Measurements from ENCODE around the gene PHTF1. TPM values are rescaled to one million over a fixed set of nuclear protein-coding genes. Genes with fewer than 3 reads are reported as not detected.

PHTF1 gene
- polyA plus RNA-seq, 3 donors, result 6.7 to 12.2 (median 11.1) TPM

DNA sequence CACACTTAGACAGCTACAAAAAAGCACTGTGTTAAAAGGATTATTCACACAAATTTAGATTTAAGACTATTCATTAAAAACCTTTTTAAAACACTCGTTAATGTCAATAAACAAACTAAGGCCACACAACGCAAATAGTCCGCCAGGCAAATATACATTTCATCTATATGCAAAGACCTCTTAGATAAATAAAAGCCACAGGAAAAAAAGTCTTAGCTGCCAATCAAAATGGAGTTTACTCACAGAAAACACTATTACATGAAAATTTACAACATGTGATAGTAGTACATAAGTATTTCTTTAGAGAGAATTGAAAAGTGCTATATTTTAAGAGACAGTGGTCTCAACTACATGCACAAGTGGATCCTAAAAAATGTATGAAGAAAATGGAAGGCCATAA lies 2.7 kb upstream of the PHTF1 start:
- peaks cover 21 to 25% of the 10 kb centered on the region in 2 donors for H3K4me1 ChIP-seq (ENCODE audit: control insufficient read depth in 1 of 2, insufficient read depth in 2 of 2, low read length in 2 of 2)
- no peak overlapping the region for H3K4me2 ChIP-seq (replicated peaks; ENCODE audit: extremely low read depth, low read length, poor library complexity, severe bottlenecking)
- DNase-seq, result no peak
- 100% methylated on average over 3 of the region's 3 CpGs for WGBS (ENCODE audit: insufficient coverage)
- H3K4me3 Mint-ChIP-seq, result no peak overlapping the region
- H3K27me3 ChIP-seq (ENCODE audit: control insufficient read depth in 2 of 2, insufficient read depth in 2 of 2, low read length in 2 of 2), result no peaks in the 10 kb centered on the region
- H3K4me3 ChIP-seq (replicated peaks in 1 of 3; ENCODE audit: low read depth in 2 of 3, low read length in 3 of 3), result no peak overlapping the region
- H3K27ac ChIP-seq (ENCODE audit: low read depth in 1 of 2, low read length in 2 of 2), result no peak overlapping the region
- no peak overlapping the region for H3K9ac ChIP-seq (ENCODE audit: insufficient read depth, low read length, poor library complexity, severe bottlenecking)
- no peaks in the 10 kb centered on the region for H3K9me3 ChIP-seq (replicated peaks in 1 of 2; ENCODE audit: control insufficient read depth in 1 of 2, insufficient read depth in 1 of 2, low read length in 2 of 2)
- H4K20me1 ChIP-seq (ENCODE audit: insufficient read depth, low read length), result no peaks in the 10 kb centered on the region
- TF ChIP-seq, protein P1, sequence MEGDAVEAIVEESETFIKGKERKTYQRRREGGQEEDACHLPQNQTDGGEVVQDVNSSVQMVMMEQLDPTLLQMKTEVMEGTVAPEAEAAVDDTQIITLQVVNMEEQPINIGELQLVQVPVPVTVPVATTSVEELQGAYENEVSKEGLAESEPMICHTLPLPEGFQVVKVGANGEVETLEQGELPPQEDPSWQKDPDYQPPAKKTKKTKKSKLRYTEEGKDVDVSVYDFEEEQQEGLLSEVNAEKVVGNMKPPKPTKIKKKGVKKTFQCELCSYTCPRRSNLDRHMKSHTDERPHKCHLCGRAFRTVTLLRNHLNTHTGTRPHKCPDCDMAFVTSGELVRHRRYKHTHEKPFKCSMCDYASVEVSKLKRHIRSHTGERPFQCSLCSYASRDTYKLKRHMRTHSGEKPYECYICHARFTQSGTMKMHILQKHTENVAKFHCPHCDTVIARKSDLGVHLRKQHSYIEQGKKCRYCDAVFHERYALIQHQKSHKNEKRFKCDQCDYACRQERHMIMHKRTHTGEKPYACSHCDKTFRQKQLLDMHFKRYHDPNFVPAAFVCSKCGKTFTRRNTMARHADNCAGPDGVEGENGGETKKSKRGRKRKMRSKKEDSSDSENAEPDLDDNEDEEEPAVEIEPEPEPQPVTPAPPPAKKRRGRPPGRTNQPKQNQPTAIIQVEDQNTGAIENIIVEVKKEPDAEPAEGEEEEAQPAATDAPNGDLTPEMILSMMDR (IDR thresholded peaks at IDR 0.05), result no peak
- intact Hi-C loops (cut with micrococcal nuclease), result no loop called here
- peaks cover 39 to 40% of the 10 kb centered on the region in 2 donors for H3K36me3 Mint-ChIP-seq
- H3K27me3 Mint-ChIP-seq (ENCODE audit: low read depth in 3 of 3), result no peaks in the 10 kb centered on the region
- peaks cover 27 to 46% of the 10 kb centered on the region in 2 donors for H3K36me3 ChIP-seq (replicated peaks in 1 of 2; ENCODE audit: control insufficient read depth in 1 of 2, insufficient read depth in 2 of 2, low read length in 2 of 2)
- H3K9me3 Mint-ChIP-seq, result no peaks in the 10 kb centered on the region
- H3K79me2 ChIP-seq (ENCODE audit: insufficient read depth, low read length), result peaks cover 18% of the 10 kb centered on the region
- peaks cover 23% of the 10 kb centered on the region for H3K4me1 Mint-ChIP-seq
- H3K27ac Mint-ChIP-seq, result no peak overlapping the region
- H2AFZ ChIP-seq (ENCODE audit: insufficient read depth, low read depth, low read length, poor library complexity, severe bottlenecking), result no peak overlapping the region

DNA sequence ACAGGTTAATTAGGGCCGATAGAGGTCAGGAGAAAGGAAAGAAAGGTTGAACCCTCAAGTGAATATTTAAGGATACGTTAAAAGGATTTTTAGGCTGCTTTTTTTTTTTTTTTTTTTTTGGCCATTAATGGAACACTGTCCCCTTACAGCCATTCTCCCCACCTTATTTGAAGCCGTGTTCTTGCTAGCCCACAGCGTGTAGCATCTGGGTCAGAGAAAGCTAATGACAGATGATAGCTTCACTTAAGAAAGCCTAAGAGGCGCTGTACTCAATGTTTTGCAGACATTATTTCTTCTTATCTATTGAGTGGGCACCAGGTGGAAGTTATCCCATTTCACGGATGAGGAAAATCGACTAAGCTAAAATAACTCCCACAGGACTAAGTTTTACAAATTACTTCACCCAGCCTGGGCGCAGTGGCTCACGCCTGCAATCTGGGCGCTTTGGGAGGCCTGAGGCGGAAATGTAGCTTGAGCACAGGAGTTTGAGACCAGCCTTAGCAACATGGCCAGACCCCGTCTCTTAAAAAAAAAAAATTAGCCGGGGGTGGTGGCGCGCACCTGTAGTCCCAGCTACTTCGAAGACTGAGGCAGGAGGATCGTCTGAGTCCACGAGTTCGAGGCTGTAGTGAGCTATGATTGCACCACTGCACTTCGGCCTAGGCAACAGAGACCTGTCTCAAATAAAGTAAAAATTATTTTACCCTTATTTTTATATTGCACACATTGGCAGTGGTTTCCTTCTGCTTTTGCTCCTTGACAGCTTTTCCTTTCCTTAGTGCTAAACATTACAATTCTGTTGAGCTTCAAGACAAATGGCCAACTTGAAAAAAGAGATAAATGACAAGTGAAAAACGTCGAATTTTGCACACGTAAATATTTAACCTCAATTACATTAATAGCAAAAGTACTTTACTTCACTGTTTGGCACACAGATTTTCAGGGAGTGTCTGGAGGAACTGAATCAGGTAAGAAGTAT lies 1.1 kb upstream of the PHTF1 start:
- peak overlapping the region; percentile 96 to 98 for H3K4me3 Mint-ChIP-seq
- peaks cover 31% of the 10 kb centered on the region for H3K4me1 Mint-ChIP-seq
- Histone ChIP-seq H3K79me2 (ENCODE audit: insufficient read depth, low read length) (peaks cover 26% of the 10 kb centered on the region), H3K27me3 (ENCODE audit: control insufficient read depth in 2 of 2, insufficient read depth in 2 of 2, low read length in 2 of 2) (no peaks in the 10 kb centered on the region), H3K9me3 (replicated peaks in 1 of 2; ENCODE audit: control insufficient read depth in 1 of 2, insufficient read depth in 1 of 2, low read length in 2 of 2) (no peaks in the 10 kb centered on the region), H3K4me1 (ENCODE audit: control insufficient read depth in 1 of 2, insufficient read depth in 2 of 2, low read length in 2 of 2) (peaks cover 21 to 27% of the 10 kb centered on the region in 2 donors), H3K27ac (ENCODE audit: low read depth in 1 of 2, low read length in 2 of 2) (peak overlapping the region; percentile 95 to 99), H3K9ac (ENCODE audit: insufficient read depth, low read length, poor library complexity, severe bottlenecking) (peak overlapping the region; percentile 96), H4K20me1 (ENCODE audit: insufficient read depth, low read length) (no peaks in the 10 kb centered on the region), H3K36me3 (replicated peaks in 1 of 2; ENCODE audit: control insufficient read depth in 1 of 2, insufficient read depth in 2 of 2, low read length in 2 of 2) (peaks cover 12 to 31% of the 10 kb centered on the region in 2 donors), H3K4me3 (replicated peaks in 1 of 3; ENCODE audit: low read depth in 2 of 3, low read length in 3 of 3) (peak overlapping the region; percentile 71 to 98 (median 87)), H2AFZ (ENCODE audit: insufficient read depth, low read depth, low read length, poor library complexity, severe bottlenecking) (peak overlapping the region; percentile 91), H3K4me2 (replicated peaks; ENCODE audit: extremely low read depth, low read length, poor library complexity, severe bottlenecking) (peak overlapping the region; percentile 82)
- intact Hi-C loops (cut with micrococcal nuclease), result no loop called here
- TF ChIP-seq, protein P1 (IDR thresholded peaks at IDR 0.05), result no peak
- WGBS (ENCODE audit: insufficient coverage), result 42% methylated on average over 13 of the region's 23 CpGs
- H3K9me3 Mint-ChIP-seq, result peaks cover 0 to 1% (median 0%) of the 10 kb centered on the region in 7 donors
- no peak for DNase-seq
- no peaks in the 10 kb centered on the region for H3K27me3 Mint-ChIP-seq (ENCODE audit: low read depth in 3 of 3)
- H3K27ac Mint-ChIP-seq, result peak overlapping the region; percentile 99 to 100 (median 99)
- peaks cover 30 to 38% of the 10 kb centered on the region in 2 donors for H3K36me3 Mint-ChIP-seq

Data from CD14-positive monocyte (primary cell).